ENCODE results near the gene KLLN. TPM values are rescaled to one million over a fixed set of nuclear protein-coding genes. Genes with fewer than 3 reads are reported as not detected.
A peak's percentile ranks its signal among the peaks of the same experiment; 100 is the strongest.
"Not testable (repeated sequence)": the region's sequence is repeated elsewhere in the genome, so short reads cannot be mapped to it uniquely, and the experiment has no call there.

KLLN gene
- total RNA-seq, 1 donor from 2014 or later: 0.60 TPM

DNA sequence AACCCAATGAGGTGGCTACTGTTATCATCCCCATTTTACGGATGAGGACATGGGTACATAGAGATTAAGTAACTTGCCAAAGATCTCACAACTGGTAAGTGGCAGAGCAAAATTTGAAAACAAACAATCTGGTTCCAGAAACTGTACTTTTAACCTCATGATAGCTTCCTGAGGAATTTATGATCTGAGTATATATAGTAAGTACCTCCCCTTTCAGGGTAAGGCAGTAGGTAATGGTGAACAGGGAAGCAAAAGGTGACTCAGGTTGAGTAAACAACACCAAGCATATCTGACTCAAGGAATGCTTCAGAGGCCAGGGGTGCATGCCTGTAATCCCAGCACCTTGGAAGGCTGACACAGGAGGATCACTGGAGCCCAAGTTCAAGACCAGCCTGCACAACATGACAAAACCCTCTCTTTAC, 21.1 kb downstream of the KLLN start:
- ATAC-seq: peak; percentile 97

DNA sequence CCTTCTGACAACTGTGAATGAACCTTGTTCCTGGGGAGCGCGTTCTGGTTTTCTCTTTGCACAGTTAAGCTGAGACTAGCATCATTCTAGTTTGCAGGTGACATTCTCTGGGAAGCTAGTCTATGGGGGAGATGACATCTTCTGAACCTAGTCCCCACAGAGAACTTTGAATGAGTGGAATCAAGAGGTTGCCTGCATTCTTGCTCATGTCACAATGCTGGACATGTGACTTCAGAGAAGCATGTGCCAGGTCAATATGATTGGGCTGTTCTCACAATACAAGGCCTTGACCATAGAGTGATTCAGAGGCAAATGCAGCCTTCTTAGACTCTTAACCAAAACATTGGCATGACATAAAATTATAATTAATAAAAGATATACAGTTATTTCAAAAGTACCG, 22.1 kb downstream of the KLLN start:
- ATAC-seq: no peak

DNA sequence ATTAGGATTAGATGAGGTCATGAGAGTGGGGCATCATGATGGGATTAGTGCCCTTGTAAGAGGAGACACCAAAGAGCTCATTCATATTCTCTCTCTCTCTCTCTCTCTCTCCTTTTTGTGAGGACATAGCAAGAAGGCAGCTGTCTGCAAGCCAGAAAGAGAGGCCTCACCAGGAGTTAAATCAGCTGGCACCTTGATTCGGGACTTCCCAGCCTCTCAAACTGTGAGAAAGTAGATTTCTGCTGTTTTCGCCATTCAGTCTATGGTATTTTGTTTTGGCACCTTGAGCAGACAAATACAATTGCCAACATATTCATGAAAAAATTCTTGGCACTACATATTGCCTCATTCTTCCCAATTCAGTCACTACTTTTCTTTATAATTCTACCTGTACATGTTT, 24.7 kb downstream of the KLLN start:
- ATAC-seq: no peak

DNA sequence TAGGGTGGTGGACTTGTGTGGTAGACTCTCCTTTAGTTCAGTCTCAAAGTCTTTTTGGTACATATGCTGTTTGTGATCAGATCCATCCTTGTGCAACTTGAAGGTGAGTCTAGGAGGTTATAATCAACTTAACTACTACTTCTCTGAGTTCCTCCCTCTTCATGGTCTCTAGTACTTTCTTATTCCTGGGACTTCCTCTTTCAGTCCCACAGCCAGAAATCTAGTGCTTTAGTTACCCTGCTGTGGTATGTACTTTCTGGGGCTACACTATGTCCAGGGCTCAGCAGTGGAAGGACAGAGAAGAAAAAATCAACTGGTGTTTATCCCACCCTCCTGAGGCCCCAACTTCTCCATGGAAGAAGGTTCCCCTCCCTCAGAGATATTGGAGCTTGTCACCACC, 25.9 kb downstream of the KLLN start:
- peak; percentile 4 for ATAC-seq

DNA sequence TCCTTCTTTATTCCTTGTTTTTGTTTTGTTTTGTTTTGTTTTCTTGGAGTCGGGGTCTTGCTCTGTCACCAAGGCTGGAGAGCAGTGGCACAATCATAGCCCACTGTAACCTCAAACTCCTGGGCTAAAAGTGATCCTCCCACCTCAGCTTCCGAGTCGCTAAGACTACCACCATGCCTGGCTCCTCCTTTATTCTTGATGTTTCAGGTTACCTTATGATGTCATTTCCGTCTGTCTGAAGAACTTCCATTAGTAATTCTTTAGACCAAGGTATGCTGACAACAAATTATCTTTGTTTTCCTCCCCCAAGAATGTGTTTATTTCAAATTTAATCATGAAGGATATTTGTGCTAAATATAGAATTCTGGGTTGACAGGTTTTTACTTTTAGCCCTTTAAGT, 27.2 kb downstream of the KLLN start:
- ATAC-seq: no peak

DNA sequence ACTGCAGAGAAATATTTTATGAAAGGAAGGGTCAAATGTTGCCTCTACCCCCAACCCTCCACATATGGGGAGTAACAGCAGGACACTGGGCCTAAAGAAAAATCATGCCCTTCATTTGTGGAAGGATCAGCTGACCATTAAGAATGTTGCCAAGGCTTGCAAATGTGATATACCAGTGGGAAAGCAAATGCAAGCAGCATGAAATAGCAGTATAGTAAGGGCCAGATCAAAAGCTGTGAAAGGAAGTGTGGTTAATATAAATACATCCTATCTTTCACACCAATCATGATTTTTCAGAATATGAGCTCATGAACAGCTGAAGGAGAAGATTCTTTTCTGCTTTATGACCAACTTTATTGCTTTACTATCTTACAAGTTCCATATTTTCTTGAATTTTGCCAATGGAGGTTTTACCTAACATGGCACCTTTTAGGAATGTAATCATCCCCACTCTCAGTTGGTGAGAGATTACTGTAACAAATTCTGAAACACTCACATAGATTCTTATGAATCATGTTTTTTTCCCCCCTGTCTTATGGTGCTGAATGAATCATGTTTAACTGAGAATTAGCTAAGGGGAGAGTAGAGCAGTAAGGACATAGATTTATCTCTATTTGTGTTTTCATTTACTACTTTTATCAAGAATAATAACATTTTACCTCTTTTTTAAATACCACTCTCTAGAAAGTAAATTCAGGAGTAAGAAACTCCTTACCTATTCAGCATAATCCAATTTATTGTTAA, 33.2 kb downstream of the KLLN start:
- ATAC-seq: no peak

DNA sequence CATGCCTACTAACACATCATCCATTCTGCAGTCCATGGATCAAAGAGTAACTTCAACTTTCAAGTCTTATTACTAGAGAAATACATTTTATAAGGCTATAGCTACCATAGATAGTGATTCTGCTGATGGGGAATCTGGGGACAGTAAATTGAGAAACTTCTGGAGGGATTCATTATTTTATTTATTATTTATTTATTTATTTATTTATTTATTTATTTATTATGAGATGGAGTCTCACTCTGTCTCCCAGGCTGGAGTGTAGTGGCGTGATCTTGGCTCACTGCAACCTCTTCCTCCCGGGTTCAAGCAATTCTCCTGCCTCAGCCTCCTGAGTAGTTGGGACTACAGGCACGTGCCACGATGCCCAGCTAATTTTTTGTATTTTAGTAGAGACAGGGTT, 34.3 kb downstream of the KLLN start:
- ATAC-seq: not testable (repeated sequence)

DNA sequence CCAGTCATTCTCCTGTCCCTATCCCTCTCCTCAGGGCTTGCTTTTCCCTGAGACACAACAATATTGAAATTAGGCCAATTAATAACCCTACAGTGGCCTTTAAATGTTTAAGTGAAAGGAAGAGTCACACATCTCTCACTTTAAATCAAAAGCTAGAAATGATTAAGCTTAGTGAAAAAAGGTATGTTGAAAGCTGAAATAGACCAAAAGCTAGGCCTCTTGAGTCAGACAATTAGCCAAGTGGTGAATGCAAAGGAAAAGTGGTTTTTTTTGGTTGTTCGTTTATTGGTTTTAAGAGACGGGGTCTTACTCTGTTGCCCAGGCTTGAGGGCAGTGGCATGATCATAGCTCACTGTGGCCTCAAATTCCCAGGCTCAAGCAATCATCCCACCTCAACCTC, 35.7 kb downstream of the KLLN start:
- ATAC-seq: no peak

DNA sequence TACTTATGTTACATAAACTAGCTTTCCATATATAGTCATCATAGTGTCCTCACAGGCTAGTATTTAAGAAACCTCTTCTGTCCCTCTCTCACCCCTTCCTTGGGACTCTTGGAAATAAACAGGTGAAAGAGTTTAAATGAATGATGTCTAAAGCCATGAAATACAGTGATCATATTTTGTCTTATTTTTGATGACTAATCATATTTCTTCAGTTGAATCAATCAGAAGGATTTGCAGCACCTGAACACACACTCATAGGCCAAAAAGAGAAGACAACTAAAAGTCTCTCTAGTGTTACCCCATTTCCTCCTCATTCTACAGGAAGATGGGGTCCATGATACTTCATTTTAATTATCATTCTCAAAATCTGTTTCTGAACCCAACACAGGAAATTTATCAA, 36.7 kb downstream of the KLLN start:
- no peak for ATAC-seq

DNA sequence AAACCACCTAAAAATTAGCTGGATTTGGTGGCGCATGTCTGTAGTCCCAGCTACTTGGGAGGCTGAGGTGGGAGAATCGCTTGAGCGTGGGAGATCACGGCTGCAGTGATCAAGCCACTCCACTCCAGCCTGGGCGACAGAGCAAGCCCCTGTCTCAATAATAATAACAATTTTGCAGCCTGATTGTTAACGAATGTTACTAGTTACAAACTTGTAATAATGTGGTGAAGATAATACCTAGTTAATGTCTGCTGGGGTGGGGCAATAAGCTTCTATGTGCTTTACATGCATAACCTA, 44.1 kb downstream of the KLLN start:
- ATAC-seq: no peak

DNA sequence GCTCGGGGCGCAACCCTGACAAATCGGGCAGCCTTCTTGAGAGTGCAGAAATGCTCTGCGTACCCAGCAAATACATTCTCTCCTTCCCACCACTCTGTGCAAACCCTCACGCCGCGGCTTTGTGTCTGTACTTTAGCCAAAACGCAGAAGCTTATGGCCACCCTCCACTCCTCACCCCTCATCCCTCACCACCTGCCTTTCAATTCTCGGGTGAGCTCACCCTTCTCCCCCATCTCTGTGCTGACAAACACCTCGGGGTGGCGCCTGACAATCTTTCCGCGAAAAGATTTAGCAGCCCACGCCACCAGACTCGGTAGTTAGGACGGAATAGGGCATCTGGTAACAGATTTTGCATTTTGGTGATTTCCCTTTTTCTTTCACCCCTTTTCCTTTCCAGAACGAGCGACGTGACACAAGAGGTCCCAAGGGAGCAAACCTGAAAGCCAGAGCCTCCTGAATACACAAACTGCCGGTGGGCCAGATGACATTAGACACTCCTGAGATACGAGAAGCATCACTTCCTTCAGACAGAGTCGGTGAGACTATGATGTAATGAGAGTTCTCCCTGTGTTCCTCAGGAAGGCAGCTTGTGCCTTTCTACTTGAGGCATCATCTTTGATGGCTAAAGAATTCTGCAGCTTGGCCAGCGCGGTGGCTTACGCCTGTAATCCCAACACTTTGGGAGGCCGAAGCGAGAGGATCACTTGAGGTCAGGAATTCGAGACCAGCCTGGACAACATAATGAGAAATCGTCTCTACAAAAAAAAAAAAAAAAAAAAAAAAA, 44.6 kb downstream of the KLLN start:
- ATAC-seq: peak; percentile 31

DNA sequence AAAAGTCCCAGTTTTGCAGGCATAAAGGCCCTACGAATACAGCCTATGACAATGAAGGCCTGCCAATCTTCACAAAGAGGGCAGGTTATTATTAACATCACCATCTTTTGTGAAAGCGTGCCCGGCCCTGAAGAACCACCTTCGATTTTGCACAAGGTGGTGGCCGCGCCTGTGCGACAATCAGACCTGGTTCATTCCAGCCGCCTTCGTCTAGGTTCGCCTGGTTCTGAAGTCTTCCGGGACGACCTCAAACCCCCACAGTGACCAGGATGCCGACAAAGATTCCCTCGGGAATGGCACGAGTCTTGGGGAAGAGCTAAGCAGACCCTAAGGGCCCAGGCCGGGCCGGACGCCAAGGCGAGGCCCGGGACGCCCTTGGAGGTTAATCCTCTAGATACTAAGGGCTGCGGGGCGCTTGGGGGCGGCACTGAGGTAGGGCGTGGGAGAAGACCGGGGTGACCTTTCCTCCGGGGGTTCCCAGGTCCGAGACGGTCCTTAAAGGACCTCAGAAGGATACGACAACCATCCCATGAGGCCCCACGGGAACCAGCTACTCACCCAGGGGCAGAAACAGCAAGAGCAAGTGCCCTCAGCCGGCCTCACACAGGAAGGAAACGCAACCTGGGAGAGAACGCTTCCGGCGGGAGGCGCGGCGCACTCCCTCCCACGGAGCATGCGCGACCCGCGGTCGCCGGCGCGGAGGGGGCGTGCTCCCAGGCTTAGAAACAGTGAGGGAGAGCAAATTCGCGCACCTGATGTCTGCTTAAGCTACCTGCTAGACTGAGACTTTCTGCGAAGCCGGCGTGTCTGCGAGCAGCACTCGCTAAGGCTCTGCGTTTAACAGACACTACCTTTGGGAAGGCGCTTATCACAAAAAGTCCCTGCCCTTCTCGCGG, 45.5 kb downstream of the KLLN start, which contains the start of gene ATAD1:
ATAD1 (minus strand) TSS at position 618 of the 896 bp plus-strand sequence. CDS start 3,627 bp downstream, outside the sequence.
- peak; percentile 97 for ATAC-seq

DNA sequence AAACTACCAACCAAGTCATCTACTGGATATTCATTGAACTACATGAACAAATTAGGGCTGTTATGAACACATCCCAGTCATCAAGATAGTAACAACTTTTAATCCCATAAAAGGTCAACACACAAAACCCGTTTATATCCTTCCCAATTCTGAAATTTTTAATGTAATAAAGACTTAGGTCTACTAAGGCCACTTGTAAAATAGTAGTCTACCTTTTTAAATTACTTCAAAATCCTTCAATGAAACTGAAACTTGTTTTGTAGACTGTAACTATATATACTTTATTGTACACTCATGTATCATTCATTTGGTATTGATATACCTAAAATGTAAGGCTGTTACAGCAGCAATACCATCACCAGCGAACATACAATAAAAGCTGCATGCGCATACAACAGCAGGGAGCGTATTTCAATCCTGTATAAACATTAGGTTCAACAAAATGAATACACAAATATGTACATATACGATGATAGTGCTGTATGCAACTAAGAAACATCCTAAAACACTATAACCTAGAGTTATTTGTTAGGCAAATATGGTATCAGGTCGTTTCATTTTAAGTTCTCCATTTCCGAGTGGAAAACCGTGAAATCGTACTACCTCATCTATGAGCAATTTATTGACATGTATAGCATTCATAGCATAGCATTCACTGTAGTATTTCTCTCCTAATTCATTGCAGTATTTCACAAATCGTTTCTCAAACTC, 46.3 kb downstream of the KLLN start:
- no peak for ATAC-seq

DNA sequence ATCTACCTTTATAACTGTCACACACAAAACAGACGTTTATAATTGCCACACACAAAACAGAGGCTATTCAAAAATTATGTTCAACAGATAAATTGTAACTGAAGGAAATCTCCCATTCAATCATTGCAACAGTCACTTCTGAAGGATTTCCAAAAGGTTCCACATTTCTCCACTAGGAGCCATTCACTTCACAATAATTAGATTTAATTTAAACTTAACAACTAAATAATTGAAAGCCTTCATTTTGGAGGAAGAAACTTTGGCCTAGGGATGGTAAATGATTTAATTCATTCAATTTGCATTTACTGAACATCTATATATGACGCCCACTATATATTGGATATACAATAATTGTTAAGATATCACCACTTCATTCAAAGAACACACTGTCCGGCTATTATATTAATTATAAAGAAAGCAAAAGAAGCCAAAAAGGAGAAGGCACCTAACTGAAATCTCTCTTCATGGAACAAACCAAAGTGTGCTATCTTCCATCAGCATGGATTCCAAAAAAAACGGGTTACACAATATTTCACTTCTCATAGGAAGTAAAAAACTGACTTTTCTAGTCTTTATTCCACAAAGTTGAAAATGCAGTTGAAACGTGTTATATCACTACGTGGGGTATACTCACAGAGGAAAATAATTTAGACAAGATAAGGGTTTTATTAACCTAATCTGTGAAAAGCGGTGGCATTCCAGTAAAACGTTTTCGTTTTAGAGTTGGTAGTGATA, 47.0 kb downstream of the KLLN start:
- ATAC-seq: no peak

Other genes starting within 250 kb of the KLLN start
- 10.4 TPM for gene PAPSS2, start 203.7 kb downstream of the KLLN start, total RNA-seq
- 26.3 TPM for gene ATAD1, start 45.3 kb downstream of the KLLN start, total RNA-seq
- 77.0 TPM for gene PTEN, start 92 bp upstream of the KLLN start, total RNA-seq